T-helper 17 cell (primary cell): Measurements from ENCODE around the gene UNC45A. TPM values are rescaled to one million over a fixed set of nuclear protein-coding genes. Genes with fewer than 3 reads are reported as not detected.
"Not testable (repeated sequence)": the region's sequence is repeated elsewhere in the genome, so short reads cannot be mapped to it uniquely, and the experiment has no call there.

ENCODE experiments used
- ATAC-seq: fragments of 150-1000 bp; cut with Tn5 transposase; 2 replicates; pipeline ENCODE4 v1.10.0; 2021; ENCODE audit warnings: mild to moderate bottlenecking, moderate library complexity
- DNase-seq, 3 donors: peaks; one replicate each; pipeline versions ENCODE4 v3.0.0 to v3.0.0-alpha.2; 2020 to 2021
- H3K9me3 ChIP-seq: one replicate; pipeline ENCODE4 v1.7.0; 2013; ENCODE audit warnings: low read length, mild to moderate bottlenecking; ENCODE audit not compliant: control insufficient read depth, poor library complexity, severe bottlenecking
- H3K27ac Mint-ChIP-seq: one replicate; pipeline ENCODE4 v1.8.0; 2022; ENCODE audit warnings: mild to moderate bottlenecking, moderate library complexity, mixed read lengths
- H3K27me3 Mint-ChIP-seq: one replicate; pipeline ENCODE4 v1.8.0; 2022; ENCODE audit warnings: mixed read lengths
- H3K36me3 Mint-ChIP-seq: one replicate; pipeline ENCODE4 v1.8.0; 2022; ENCODE audit warnings: low read depth, mixed read lengths
- H3K4me1 Mint-ChIP-seq: one replicate; pipeline ENCODE4 v1.8.0; 2022; ENCODE audit warnings: mild to moderate bottlenecking, mixed read lengths
- H3K4me3 Mint-ChIP-seq: one replicate; pipeline ENCODE4 v1.8.0; 2022; ENCODE audit warnings: mild to moderate bottlenecking, moderate library complexity, mixed read lengths
- total RNA-seq, 4 donors: library from RNA in 2 of 4; stranded (reverse) in 2 of 4; gene quantifications; one replicate each; pipeline ENCODE4 v1.2.3 and lab custom pipeline; 2022 to 2026

UNC45A gene
- total RNA-seq, 2 donors from 2014 or later, result 36.9 to 38.3 TPM

DNA sequence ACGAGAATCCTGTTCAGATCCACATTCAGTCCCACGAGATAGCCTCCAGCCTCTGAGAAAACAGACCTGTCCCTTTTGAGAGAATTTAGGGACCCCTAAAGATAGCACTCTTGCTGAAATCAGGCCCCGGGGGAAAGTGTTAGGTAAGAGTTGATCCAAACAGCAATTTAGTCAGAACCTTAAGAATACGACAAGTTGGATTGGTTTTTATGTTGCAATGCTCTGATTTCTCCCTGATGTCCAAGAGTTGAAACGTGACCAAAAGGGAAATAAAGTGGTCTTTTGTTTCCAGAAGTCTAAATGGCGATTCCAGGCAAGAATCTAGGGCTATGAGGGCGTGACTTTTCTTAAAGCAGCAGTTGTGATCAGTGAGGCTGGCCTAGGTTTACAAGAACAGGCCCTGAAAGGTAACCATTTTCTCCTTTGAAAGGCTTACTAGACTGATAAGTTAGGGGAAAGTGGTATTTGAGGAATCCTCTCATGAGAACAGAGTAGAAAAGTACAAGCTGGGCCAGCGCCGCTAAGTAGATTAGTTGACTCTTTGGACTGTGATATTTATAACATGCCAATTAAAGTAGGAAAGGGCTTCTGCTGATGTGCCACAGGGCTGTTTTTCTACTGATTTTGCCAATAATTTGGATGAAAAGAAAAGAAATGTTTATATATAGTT lies 27.1 kb upstream of the UNC45A start:
- H3K9me3 ChIP-seq, result no peaks in the 10 kb centered on the region
- H3K4me1 Mint-ChIP-seq, result peaks cover 16% of the 10 kb centered on the region
- ATAC-seq (no peak), DNase-seq (no peak)
- no peak overlapping the region for H3K27ac Mint-ChIP-seq
- H3K36me3 Mint-ChIP-seq, result peaks cover 6% of the 10 kb centered on the region
- no peaks in the 10 kb centered on the region for H3K27me3 Mint-ChIP-seq
- H3K4me3 Mint-ChIP-seq, result no peak overlapping the region

DNA sequence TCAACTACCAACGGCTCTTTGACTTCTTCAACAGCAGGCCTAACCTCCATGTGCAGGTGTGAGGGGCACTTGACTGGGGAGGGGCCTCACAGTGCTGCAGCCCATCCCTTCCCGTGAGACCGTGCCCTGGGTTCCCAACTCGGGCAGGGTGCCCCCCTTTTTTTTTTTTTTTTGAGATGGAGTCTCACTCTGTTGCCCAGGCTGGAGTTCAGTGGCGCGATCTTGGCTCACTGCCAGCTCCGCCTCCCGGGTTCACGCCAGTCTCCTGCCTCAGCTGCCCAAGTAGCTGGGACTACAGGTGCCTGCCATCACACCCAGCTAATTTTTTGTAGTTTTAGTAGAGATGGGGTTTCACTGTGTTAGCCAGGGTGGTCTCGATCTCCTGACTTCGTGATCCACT lies 25.6 kb upstream of the UNC45A start:
- Mint-ChIP-seq H3K27ac (peak overlapping the region; percentile 60), H3K4me1 (peaks cover 11% of the 10 kb centered on the region)
- not testable (repeated sequence) for H3K9me3 ChIP-seq, H3K4me3 Mint-ChIP-seq, H3K36me3 Mint-ChIP-seq, DNase-seq, H3K27me3 Mint-ChIP-seq, ATAC-seq

DNA sequence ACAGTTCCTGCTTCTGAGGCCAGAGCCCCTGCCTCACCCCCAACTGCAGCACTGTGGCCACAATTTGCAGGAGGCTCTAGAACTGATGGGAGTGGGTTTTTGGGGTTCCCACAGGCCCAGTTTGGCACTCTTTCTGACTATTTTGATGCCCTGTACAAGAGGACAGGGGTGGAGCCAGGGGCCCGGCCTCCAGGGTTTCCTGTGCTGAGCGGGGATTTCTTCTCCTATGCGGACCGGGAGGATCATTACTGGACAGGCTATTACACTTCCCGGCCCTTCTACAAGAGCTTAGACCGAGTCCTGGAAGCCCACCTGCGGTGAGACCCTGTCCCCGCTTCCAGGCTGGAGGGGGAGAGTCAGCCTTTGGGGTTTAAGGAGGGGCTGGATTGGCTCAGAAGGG lies 25.1 kb upstream of the UNC45A start:
- DNase-seq (no peak), ATAC-seq (no peak)
- no peaks in the 10 kb centered on the region for H3K9me3 ChIP-seq
- Mint-ChIP-seq H3K27ac (peak overlapping the region; percentile 60), H3K36me3 (peaks cover 7% of the 10 kb centered on the region), H3K27me3 (no peaks in the 10 kb centered on the region), H3K4me1 (peaks cover 11% of the 10 kb centered on the region), H3K4me3 (no peak overlapping the region)

DNA sequence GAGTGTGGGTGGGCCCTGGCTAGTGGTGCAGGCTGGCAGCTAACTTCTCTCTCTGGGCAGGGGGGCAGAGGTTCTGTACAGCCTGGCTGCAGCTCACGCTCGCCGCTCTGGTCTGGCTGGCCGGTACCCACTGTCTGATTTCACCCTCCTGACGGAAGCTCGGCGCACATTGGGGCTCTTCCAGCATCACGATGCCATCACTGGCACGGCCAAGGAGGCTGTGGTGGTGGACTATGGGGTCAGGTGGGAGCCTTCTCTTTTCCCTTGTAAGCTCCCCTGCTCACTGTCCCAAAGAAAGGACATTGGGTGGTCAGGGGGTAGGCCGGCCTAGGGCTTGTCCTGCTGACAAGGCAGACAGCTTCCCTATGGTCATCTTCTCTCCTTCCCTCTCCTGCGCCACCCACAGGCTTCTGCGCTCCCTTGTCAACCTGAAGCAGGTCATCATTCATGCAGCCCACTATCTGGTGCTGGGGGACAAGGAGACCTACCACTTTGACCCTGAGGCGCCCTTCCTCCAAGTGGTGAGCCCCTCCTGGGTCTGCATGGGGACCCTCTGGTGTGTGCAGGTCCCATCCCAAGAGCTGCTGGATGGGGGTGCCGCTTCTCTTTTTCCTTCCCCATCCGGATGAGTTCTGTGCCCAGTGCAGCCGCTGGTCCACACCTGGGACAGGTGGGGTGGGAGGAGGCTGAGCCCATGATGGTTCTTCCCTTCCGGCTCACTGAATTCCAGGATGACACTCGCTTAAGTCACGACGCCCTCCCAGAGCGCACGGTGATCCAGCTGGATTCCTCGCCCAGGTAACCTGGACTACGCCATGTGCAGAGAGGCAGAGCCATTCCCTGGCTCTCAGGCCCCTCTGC lies 24.4 kb upstream of the UNC45A start:
- Mint-ChIP-seq H3K4me1 (peaks cover 7% of the 10 kb centered on the region), H3K27ac (peak overlapping the region; percentile 32), H3K27me3 (no peaks in the 10 kb centered on the region), H3K36me3 (peaks cover 3% of the 10 kb centered on the region), H3K4me3 (no peak overlapping the region)
- H3K9me3 ChIP-seq, result no peaks in the 10 kb centered on the region
- DNase-seq (no peak), ATAC-seq (no peak)

DNA sequence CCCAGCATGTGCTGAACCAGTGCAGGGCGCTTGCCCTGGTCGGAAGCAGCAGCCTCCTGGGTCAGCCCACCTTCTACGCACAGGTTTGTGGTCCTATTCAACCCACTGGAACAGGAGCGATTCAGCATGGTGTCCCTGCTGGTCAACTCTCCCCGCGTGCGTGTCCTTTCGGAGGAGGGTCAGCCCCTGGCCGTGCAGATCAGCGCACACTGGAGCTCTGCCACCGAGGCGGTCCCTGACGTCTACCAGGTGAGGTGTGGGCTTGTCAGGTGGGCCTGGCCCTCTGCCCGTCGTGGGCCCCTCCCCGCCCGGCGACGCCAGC lies 23.8 kb upstream of the UNC45A start:
- H3K36me3 Mint-ChIP-seq, result peaks cover 2% of the 10 kb centered on the region
- no peaks in the 10 kb centered on the region for H3K9me3 ChIP-seq
- H3K4me3 Mint-ChIP-seq, result no peak overlapping the region
- ATAC-seq (no peak), DNase-seq (no peak)
- H3K27ac Mint-ChIP-seq, result peak overlapping the region; percentile 32
- H3K27me3 Mint-ChIP-seq, result no peaks in the 10 kb centered on the region
- H3K4me1 Mint-ChIP-seq, result peaks cover 2% of the 10 kb centered on the region

DNA sequence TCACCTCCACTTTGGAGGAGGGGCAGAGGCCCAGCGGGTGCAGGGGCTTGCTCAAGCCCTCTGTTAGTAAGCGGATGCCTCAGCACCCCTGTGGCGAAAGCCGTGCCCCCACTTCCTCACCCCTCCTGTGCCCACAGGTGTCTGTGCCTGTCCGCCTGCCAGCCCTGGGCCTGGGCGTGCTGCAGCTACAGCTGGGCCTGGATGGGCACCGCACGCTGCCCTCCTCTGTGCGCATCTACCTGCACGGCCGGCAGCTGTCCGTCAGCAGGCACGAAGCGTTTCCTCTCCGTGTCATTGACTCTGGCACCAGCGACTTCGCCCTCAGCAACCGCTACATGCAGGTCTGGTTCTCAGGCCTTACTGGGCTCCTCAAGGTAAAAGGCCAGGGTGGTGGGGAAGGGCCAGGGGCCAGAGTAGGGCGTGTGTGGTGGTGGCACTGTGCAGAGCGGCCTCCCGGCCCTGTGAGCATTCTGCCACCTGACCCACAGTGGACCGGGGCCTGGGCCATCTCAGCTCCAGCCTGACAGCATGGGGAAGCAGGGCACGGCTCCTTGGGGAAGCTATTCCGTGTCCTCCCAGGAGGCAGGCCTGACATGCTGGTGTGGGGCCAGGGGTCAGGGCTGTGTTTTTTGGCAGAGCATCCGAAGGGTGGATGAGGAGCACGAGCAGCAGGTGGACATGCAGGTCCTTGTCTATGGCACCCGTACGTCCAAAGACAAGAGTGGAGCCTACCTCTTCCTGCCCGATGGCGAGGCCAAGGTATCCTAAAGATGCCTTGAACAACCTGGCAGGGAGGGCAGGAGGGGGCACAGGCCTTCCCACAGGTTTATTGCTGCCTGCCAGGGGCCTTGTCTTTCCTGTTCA lies 22.9 kb upstream of the UNC45A start:
- no peaks in the 10 kb centered on the region for H3K27me3 Mint-ChIP-seq
- H3K36me3 Mint-ChIP-seq, result peaks cover 6% of the 10 kb centered on the region
- peaks cover 5% of the 10 kb centered on the region for H3K4me1 Mint-ChIP-seq
- ATAC-seq (no peak), DNase-seq (no peak)
- H3K9me3 ChIP-seq, result no peaks in the 10 kb centered on the region
- H3K4me3 Mint-ChIP-seq, result no peak overlapping the region
- no peak overlapping the region for H3K27ac Mint-ChIP-seq

DNA sequence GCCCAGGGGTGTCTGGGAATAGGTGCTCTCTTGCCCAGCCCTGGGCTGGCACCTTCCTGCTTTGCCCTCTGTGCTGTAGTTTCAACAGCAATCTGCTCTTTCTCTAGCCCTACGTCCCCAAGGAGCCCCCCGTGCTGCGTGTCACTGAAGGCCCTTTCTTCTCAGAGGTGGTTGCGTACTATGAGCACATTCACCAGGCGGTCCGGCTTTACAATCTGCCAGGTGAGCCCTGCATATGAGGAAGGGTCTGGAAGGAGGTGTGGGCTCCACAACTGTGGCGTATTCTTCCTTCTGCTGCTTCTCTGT lies 22.4 kb upstream of the UNC45A start:
- no peak for DNase-seq
- H3K9me3 ChIP-seq, result no peaks in the 10 kb centered on the region
- Mint-ChIP-seq H3K27ac (no peak overlapping the region), H3K4me1 (peaks cover 8% of the 10 kb centered on the region), H3K36me3 (peaks cover 9% of the 10 kb centered on the region), H3K27me3 (no peaks in the 10 kb centered on the region), H3K4me3 (no peak overlapping the region)
- ATAC-seq, result no peak

DNA sequence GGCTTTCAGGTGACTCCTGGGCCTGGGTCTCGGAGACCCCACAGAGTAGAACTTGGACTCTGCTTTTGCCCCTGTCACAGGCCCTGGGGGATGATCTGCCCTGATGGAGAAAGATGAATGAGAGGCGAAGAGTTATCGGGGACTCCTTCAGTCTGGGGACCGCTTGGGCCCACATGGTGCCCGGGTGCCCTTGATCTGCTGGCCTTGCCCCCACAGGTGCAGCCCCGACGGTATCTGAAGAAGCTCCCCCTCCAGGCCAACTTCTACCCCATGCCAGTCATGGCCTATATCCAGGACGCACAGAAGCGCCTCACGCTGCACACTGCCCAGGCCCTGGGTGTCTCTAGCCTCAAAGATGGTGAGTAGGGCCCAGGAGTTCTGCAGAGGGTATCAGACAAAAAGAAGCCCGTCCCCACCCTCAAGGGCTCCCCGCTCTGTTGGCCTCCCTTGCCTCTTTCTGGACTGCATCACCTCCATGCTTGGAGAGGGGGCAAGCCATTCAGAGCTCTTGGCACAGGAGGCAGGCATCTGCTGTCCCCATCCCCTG lies 21.6 kb upstream of the UNC45A start:
- no peaks in the 10 kb centered on the region for H3K27me3 Mint-ChIP-seq
- H3K4me3 Mint-ChIP-seq, result no peak overlapping the region

DNA sequence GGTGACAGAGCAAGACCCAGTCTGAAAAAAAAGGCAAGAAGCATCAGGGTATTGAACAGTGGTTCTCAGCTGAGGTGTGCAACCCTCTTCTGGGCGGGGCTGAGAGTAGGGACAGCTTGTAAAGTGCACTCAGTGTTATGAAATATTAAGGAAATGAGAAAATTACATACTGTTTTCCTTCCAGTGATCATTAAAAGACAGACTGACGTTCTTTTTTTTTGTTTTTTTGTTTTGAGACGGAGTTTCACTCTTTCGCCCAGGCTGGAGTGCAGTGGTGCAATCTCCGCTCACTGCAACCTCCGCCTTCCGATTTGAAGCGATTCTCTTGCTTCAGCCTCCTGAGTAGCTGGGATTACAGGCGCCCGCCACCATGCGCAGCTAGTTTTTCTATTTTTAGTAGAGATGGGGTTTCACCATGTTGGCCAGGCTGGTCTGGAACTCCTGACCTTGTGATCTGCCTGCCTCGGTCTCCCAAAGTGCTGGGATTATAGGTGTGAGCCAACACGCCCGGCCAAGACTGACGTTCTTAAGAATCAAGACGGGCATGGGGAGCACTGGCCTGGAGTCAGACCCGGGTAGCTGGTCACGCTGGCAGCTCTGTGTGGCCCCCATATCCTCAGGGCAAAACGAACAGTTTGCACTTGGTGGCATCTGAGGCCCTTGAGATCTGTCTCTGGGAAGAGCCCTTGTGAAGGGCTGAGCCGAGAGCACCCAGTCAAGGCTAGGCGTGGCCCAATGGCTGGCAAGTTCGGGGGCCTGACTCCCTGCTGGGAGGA lies 20.6 kb upstream of the UNC45A start:
- Mint-ChIP-seq H3K27ac (no peak overlapping the region), H3K4me3 (no peak overlapping the region)

More for the DNA sequence above, 21.6 kb upstream of the UNC45A start:
- H3K27ac Mint-ChIP-seq, result no peak overlapping the region
- no peaks in the 10 kb centered on the region for H3K9me3 ChIP-seq
- ATAC-seq, result no peak
- no peak for DNase-seq
- peaks cover 8% of the 10 kb centered on the region for H3K4me1 Mint-ChIP-seq
- peaks cover 9% of the 10 kb centered on the region for H3K36me3 Mint-ChIP-seq

DNA sequence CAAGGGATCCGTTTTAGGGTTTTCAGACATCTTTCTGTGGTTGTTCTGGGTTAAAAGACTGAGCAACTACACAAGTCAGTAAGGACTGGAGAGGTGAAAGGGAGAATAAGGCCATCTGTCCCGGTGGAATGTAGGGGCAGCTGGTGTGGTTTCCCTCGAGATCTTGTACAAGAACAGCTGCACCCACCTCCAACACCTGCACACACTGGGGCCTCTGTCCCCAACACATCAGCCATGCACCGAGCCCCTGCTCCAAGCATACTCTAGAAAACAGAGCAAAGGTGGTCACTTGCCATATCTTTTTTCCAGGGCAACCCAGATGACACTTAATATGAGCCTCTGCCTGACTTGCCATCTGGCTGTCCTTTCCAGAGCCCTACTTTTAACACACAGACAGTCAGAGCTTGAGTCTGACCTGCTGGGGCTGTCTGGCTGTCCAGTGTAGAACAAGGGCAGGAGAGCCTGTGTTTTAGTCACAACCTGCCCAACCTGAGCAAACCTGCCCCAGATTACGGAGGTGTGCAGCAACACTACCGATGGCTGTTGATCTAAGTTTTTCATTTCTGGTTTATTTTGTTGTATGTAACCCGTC lies 19.8 kb upstream of the UNC45A start:
- Mint-ChIP-seq H3K36me3 (peaks cover 9% of the 10 kb centered on the region), H3K27me3 (no peaks in the 10 kb centered on the region), H3K27ac (no peak overlapping the region), H3K4me3 (no peak overlapping the region), H3K4me1 (peaks cover 8% of the 10 kb centered on the region)
- DNase-seq (no peak), ATAC-seq (no peak)
- H3K9me3 ChIP-seq, result no peaks in the 10 kb centered on the region

More for the DNA sequence above, 20.6 kb upstream of the UNC45A start:
- H3K27me3 Mint-ChIP-seq, result no peaks in the 10 kb centered on the region
- H3K36me3 Mint-ChIP-seq, result peaks cover 9% of the 10 kb centered on the region
- H3K4me1 Mint-ChIP-seq, result peaks cover 8% of the 10 kb centered on the region
- no peak for DNase-seq
- H3K9me3 ChIP-seq, result no peaks in the 10 kb centered on the region
- no peak for ATAC-seq

DNA sequence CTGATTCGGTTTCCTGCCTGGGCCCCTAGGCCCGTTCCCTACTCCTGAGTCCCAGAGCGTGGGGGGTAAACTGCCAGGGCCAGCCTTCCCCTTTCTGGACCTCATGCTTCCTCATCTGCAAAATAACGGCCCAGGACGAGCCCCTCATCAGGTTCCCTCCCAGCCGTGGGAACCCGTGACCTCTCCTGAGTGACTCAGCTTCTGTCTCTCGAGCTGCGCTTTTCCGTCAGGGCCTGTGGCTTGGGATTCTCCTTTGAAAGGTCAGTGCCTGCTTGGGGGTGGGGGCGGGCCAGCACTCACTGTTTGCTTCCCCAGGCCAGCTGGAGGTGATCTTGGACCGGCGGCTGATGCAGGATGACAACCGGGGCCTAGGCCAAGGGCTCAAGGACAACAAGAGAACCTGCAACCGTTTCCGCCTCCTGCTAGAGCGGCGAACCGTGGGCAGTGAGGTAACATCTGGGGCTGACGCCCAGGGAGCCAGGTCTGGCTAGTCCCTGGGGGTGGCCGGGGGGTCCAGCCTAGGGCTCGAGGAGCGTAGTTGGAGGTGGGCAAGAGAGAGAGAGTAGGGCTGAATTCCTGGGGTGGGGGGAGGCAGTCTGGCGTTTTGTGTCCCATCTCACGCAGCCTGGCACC lies 19.2 kb upstream of the UNC45A start:
- Mint-ChIP-seq H3K36me3 (peaks cover 9% of the 10 kb centered on the region), H3K27ac (no peak overlapping the region), H3K4me3 (peak overlapping the region; percentile 25), H3K4me1 (peaks cover 8% of the 10 kb centered on the region), H3K27me3 (no peaks in the 10 kb centered on the region)
- ATAC-seq (peak; percentile 30), DNase-seq (no peak)
- H3K9me3 ChIP-seq, result no peaks in the 10 kb centered on the region

DNA sequence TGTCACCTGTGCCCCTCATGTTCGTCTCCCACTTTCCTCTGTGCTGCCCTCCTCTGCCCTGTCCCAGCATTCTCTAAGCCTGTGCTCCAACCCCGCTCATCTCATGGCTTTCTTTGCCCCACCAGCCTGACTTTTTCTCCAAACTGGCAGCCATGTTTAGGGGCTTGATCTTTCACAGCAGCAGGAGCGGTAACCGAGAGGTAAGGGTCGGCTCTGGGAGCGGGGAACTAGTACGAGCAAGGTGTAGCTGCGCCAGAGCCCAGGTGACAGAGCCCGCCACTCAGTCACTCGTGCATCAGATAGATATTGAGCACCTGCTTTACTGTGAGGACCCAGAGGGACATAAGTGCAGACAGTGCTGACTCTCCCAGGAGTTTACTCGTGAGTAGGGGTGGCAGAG lies 18.6 kb upstream of the UNC45A start:
- H3K27me3 Mint-ChIP-seq, result no peaks in the 10 kb centered on the region
- H3K4me3 Mint-ChIP-seq, result no peak overlapping the region
- ATAC-seq, result no peak
- no peaks in the 10 kb centered on the region for H3K9me3 ChIP-seq
- DNase-seq, result no peak
- H3K36me3 Mint-ChIP-seq, result peaks cover 9% of the 10 kb centered on the region
- peaks cover 9% of the 10 kb centered on the region for H3K4me1 Mint-ChIP-seq
- no peak overlapping the region for H3K27ac Mint-ChIP-seq
